IPS-18c (cell line): Measurements from ENCODE around the gene CFAP47.
"Not testable (repeated sequence)": the region's sequence is repeated elsewhere in the genome, so short reads cannot be mapped to it uniquely, and the experiment has no call there.

Experiments used
- H3K4me3 ChIP-seq: 2 replicates; pipeline ENCODE4 v1.7.0; 2013; ENCODE audit warnings: low read depth, mild to moderate bottlenecking, low read length, moderate library complexity; ENCODE audit not compliant: insufficient read depth
- H3K9me3 ChIP-seq: one replicate; pipeline ENCODE4 v1.6.1; 2013; ENCODE audit warnings: mild to moderate bottlenecking, low read length, moderate library complexity; ENCODE audit not compliant: control insufficient read depth, insufficient read depth

Gene CFAP47

GRCh38 chrX:36199928-36200327 lies 280.4 kb downstream of the CFAP47 start:
- H3K4me3 ChIP-seq, result no peak overlapping the region
- H3K9me3 ChIP-seq, result no peaks in the 10 kb centered on the region

DNA sequence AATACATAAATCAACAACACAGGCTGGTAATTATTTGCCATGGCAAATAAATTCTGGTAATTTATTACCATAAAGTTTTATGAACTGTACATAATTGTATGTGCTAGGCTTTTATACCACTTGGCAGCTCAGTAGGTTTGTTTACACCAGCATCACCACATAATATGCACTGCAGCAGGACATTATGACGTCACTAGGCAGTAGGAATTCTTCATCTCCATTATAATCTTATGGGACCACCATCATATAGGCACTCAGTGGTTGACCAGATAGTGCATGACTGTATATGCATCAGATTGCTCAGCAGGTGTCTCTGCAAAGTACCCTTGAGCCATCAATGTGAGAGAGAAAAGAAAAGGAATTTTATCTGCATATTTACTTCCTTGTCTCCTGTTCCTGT lies 295.4 kb downstream of the CFAP47 start:
- H3K4me3 ChIP-seq, result no peak overlapping the region
- H3K9me3 ChIP-seq, result no peaks in the 10 kb centered on the region

- no peaks in the 10 kb centered on the region for H3K9me3 ChIP-seq
- no peak overlapping the region for H3K4me3 ChIP-seq
Measured at GRCh38 chrX:36218801-36219200, 299.3 kb downstream of the CFAP47 start.

DNA sequence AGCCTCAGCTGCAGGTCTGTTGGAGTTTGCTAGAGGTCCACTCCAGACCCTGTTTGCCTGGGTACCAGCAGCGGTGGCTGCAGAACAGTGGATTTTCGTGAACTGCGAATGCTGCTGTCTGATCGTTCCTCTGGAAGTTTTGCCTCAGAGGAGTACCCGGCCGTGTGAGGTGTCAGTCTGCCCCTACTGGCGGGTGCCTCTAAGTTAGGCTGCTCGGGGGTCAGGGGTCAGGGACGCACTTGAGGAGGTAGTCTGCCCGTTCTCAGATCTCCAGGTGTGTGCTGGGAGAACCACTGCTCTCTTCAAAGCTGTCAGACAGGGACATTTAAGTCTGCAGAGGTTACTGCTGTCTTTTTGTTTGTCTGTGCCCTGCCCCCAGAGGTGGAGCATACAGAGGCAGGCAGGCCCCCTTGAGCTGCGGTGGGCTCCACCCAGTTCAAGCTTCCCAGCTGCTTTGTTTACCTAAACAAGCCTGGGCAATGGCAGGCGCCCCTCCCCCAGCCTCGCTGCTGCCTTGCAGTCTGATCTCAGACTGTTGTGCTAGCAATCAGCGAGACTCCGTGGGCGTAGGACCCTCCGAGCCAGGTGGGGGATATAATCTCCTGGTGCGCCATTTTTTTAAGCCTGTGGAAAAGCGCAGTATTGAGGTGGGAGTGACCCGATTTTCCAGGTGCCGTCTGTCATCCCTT lies 315.4 kb downstream of the CFAP47 start:
- H3K4me3 ChIP-seq, H3K9me3 ChIP-seq: not testable (repeated sequence)

DNA sequence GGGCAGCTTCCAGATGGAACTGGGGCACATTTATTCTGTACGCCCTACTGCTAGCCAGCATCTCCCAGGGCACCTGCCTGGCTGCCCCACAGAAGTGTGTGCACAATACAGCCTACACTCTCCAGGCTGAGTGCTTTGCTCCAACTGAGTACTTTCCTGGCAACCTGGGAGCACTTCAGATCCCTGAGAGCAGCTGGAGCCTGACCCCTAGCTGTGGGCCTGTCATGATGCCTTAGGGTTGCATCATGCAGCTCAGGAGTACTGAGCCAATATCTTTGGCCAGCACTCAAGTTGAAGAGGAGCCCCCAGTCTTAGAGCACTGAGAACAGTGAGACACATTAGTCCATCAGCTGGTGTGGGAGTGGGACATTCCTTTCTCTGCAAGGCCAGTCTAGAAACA lies 321.9 kb downstream of the CFAP47 start:
- H3K9me3 ChIP-seq, result no peaks in the 10 kb centered on the region
- H3K4me3 ChIP-seq, result no peak overlapping the region

GRCh38 chrX:36266155-36266554 lies 346.6 kb downstream of the CFAP47 start:
- H3K4me3 ChIP-seq, result no peak overlapping the region
- peaks cover 3% of the 10 kb centered on the region for H3K9me3 ChIP-seq

DNA sequence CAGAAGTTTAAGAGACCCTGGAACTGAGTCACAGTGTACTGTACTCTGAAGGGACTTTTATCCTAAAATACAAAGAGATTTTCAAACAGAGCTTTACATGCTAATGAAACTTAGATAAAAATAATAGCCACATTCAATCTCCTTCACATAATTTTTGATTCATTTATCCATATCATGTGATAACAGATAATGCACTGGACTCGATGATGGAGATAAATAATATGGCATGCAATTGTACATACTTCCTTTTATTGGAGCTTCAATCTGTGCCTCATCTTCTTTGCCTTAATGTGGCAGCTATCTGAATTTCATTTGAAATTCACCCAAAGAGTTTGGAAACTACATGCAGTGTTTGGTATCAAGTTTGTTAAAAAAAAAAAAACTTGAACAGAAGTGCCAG lies 390.6 kb downstream of the CFAP47 start:
- no peaks in the 10 kb centered on the region for H3K9me3 ChIP-seq
- H3K4me3 ChIP-seq, result no peak overlapping the region

GRCh38 chrX:36314303-36314702 lies 394.8 kb downstream of the CFAP47 start:
- Histone ChIP-seq H3K4me3 (no peak overlapping the region), H3K9me3 (no peaks in the 10 kb centered on the region)

DNA sequence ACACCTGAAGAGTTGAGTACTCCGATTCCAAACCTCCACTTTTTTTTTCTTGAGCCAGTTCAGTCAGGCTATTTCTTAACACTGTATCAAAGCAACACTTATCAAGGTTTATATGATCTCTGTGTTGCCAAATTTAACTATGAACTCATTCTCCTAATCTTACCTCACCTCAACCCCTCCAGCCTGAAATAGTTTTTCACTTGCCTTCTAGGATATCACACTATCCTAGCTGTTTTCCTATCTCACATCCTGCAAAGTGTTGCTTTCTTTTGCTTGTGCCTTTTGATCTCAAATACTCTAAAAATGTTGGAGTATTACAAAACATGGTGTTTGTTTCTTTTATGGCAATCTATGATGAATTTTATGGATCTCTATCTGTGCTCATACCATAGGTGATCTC lies 415.0 kb downstream of the CFAP47 start:
- no peak overlapping the region for H3K4me3 ChIP-seq
- H3K9me3 ChIP-seq, result no peaks in the 10 kb centered on the region

- Histone ChIP-seq H3K9me3 (no peaks in the 10 kb centered on the region), H3K4me3 (no peak overlapping the region)
Measured at GRCh38 chrX:36336751-36337150, 417.2 kb downstream of the CFAP47 start.

DNA sequence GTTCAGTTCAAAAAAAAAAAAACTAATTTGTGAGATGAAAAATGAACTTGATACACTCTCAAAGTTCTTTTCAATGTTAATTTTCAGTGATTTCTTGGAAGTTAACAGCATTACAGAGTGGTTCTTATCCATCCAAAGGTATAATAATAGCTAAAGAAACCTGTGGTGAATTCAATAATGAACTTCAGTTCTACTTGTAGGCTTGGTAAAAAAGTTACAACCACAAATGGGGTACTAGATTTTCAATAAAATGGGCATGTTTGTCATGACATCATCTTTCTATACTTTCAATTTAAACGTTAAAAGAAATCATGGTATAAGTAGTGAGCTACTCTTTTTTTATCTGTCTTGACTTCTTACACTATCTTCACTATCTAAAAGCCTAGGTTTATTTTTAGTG lies 424.8 kb downstream of the CFAP47 start:
- Histone ChIP-seq H3K9me3 (no peaks in the 10 kb centered on the region), H3K4me3 (no peak overlapping the region)

DNA sequence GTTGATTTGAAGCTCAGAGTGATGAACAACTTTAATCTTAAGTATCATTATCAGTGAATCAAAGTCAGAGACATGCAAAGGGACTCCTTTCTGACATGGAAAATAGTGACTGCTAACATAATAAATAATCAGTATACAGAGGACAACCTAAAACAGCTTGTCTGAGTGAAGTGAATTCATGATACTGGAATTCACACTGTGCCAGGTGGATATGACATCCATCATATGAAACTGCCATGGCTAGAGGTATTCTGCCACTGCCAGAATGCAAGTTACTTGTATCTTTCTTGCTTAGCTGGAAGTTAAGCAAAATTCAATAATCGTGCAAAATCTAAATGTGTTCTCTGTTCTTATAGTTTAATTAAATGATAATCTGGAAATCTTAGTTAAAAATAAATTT lies 429.0 kb downstream of the CFAP47 start:
- Histone ChIP-seq H3K9me3 (no peaks in the 10 kb centered on the region), H3K4me3 (no peak overlapping the region)

DNA sequence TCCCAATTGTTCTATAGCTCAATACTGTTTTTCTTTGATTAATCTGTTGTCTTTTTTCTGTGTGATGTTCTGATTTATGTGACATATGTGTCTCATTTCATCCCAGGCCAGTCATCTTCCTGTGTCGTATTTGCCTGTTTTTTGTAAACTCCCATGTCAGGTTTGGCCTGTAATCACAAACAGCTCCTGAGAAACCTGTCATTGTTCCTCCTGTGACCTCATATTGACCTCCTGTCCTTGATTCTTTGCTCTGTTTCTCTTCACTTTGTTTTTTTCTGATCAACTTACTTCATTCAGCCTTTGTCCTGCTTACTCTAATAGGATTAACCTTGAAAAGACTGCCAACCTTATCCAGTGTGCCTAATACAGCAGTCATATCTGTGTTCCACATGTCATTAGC lies 438.3 kb downstream of the CFAP47 start:
- Histone ChIP-seq H3K9me3 (no peaks in the 10 kb centered on the region), H3K4me3 (no peak overlapping the region)

DNA sequence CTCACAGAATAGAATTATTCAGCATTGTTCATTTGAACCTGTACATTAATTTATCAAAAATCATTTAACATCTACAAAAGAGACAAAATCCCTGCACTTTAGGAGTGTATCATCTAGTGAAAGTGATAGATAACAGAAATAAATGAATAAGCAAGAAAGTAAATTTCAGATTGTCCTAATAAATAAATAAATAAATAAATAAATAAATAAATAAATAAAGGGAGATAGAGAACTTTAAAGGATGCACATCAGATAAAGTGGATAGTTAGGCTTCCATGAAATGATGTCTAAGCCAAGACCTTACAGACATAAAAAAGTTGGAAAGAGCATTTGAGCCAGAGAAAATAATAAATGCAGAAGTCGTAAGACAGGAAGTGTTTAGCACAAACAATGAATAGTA lies 444.7 kb downstream of the CFAP47 start:
- Histone ChIP-seq H3K9me3 (no peaks in the 10 kb centered on the region), H3K4me3 (no peak overlapping the region)

DNA sequence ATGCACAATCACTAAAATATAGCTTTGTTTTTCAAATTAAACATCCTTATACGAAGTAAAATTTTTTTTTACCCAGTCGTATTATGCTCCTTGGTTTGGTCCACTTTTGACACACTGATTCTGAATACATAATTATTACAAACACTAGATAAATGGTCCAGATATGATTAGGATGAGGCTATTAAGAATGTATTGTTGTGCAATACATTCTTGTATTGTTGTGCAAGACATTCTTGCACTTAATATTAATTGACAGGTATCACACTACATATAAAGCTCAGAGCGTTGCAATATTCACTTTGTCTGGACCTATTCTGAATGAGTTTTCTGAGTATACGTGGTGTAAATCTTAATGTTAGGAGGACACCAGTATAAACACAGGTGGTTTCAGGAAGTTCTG lies 464.0 kb downstream of the CFAP47 start:
- Histone ChIP-seq H3K4me3 (no peak overlapping the region), H3K9me3 (no peaks in the 10 kb centered on the region)

DNA sequence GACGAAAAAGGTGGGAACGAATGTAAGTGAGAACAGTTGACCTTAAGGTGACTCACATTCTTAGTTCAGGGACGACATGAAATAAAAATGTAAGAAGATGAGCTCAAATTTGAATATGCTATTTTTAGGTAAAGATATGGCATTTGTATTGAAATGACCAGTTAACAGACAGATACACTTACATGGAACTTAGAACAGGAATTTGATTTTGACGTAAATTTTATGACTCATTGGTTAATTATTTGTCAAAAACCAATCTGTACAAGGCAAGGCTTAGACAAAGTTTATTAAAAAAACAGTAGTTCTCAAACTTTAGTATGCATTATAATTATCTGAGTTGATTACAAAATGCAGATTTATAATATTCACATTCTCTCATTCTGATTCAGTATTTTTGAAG lies 469.4 kb downstream of the CFAP47 start:
- Histone ChIP-seq H3K4me3 (no peak overlapping the region), H3K9me3 (no peaks in the 10 kb centered on the region)

DNA sequence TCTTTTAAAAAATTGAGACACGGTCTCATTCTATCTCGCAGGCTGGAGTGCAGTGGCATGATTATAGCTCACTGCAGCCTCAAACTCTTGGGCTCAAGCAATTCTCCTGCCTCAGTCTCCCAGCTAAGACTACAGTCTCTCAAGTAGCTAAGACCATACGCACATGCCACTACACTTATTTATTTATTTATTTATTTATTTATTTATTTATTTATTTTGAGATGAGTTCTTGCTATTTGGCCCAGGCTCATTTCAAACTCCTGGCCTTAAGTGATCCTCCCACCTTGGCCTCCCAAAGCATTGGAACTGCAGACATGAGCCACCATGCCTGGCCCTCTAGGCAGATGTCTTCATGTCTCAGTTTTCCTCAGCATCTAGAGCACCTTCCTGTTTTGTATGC lies 482.2 kb downstream of the CFAP47 start:
- no peaks in the 10 kb centered on the region for H3K9me3 ChIP-seq
- no peak overlapping the region for H3K4me3 ChIP-seq

DNA sequence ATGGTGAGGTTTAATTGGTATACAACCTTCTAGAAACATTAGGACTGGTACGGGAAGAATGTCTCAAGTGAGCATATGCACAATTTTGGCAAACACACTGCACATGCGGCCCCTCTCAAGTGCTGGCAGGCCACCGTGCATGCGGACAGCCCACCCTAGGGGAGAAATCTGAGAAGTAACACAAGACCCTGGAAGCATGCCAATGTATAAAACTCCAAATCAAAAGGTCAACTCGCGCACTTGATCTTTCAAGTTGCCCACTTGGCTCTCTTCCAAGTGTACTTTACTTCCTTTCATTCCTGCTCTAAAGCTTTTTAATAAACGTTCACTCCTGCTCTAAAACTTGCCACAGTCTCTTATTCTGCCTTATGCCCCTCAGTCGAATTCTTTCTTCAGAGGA lies 488.3 kb downstream of the CFAP47 start:
- H3K4me3 ChIP-seq, result no peak overlapping the region
- no peaks in the 10 kb centered on the region for H3K9me3 ChIP-seq

DNA sequence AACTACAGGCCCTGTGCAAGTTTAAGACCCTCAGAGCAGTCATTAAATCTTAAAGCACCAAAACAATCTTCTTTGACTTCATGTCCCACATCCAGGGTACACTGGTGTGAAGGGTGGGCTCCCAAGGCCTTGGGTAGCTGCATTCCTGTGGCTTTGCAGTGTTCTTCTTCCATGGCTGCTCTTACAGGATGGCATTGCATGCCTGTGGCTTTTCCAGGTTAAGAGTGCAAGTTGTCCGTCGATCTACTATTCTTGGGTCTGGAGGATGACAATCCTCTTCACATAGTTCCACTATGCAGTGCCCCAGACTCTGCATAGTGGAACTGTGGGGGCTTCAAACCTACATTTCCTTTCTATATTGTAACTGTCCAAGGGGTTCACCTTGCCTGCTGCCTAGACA lies 494.5 kb downstream of the CFAP47 start:
- Histone ChIP-seq H3K9me3 (peaks cover 2% of the 10 kb centered on the region), H3K4me3 (no peak overlapping the region)
